DMS53 treated with DMSO at 0.1 percent for 48 hours (cell line): ENCODE measurements around the gene ATXN10.

ENCODE experiments used
- DNase-seq: peaks from one replicate; lab custom pipeline; 2025; ENCODE audit not compliant: unreplicated experiment; lab: John Stamatoyannopoulos, UW

The ATXN10 gene

GRCh38 chr22:45852826-45853225 is 181.2 kb downstream of the ATXN10 start:
- DNase-seq: no peak

- no peak for DNase-seq
These were observed 184.3 kb downstream of the ATXN10 start for GRCh38 chr22:45855961-45856360.

GRCh38 chr22:45857519-45857918 is 185.9 kb downstream of the ATXN10 start:
- DNase-seq: no peak

- no peak for DNase-seq
These were observed 187.9 kb downstream of the ATXN10 start for GRCh38 chr22:45859231-45860161.

- DNase-seq: no peak
These were observed 188.6 kb downstream of the ATXN10 start for GRCh38 chr22:45860201-45860600.

GRCh38 chr22:45861259-45861658 is 189.6 kb downstream of the ATXN10 start:
- DNase-seq: no peak

GRCh38 chr22:45863981-45864751 is 192.5 kb downstream of the ATXN10 start:
- DNase-seq: peak; percentile 52

- no peak for DNase-seq
These were observed 193.4 kb downstream of the ATXN10 start for GRCh38 chr22:45864959-45865476.

- DNase-seq: no peak
These were observed 194.0 kb downstream of the ATXN10 start for GRCh38 chr22:45865561-45866125.

- DNase-seq: no peak
These were observed 194.6 kb downstream of the ATXN10 start for GRCh38 chr22:45866126-45866645.

GRCh38 chr22:45866646-45867117 is 195.0 kb downstream of the ATXN10 start:
- no peak for DNase-seq

GRCh38 chr22:45867118-45867905 is 195.7 kb downstream of the ATXN10 start:
- DNase-seq: no peak

GRCh38 chr22:45867906-45868555 is 196.4 kb downstream of the ATXN10 start:
- DNase-seq: no peak

- DNase-seq: no peak
These were observed 197.1 kb downstream of the ATXN10 start for GRCh38 chr22:45868571-45869339.

GRCh38 chr22:45869340-45869847 is 197.8 kb downstream of the ATXN10 start:
- DNase-seq: no peak

GRCh38 chr22:45870011-45870410 is 198.4 kb downstream of the ATXN10 start:
- no peak for DNase-seq

- no peak for DNase-seq
These were observed 200.1 kb downstream of the ATXN10 start for GRCh38 chr22:45871721-45872120.

GRCh38 chr22:45872659-45873263 is 201.1 kb downstream of the ATXN10 start:
- DNase-seq: no peak
